ENCODE results near the gene AATK.

Gene AATK

GRCh38 chr17:81097943-81098308 lies 68.1 kb downstream of the AATK start:
- DNase-seq (ENCODE audit: low spot score), result no peak

GRCh38 chr17:81097134-81097942 lies 68.7 kb downstream of the AATK start:
- peak; percentile 68 for DNase-seq (ENCODE audit: low spot score)
- no peak for TF ChIP-seq CTCF (IDR thresholded peaks at IDR 0.05; ENCODE audit: extremely low read depth, missing control alignments)

More at GRCh38 chr17:81097943-81098308, 68.1 kb downstream of the AATK start:
- TF ChIP-seq CTCF (IDR thresholded peaks at IDR 0.05; ENCODE audit: extremely low read depth, missing control alignments), result no peak

- no peak for DNase-seq (ENCODE audit: low spot score)
- no peak for TF ChIP-seq CTCF (IDR thresholded peaks at IDR 0.05; ENCODE audit: extremely low read depth, missing control alignments)
These were observed 69.3 kb downstream of the AATK start for GRCh38 chr17:81096741-81097133.

GRCh38 chr17:81095383-81095762 lies 70.6 kb downstream of the AATK start:
- TF ChIP-seq CTCF (IDR thresholded peaks at IDR 0.05; ENCODE audit: extremely low read depth, missing control alignments), result no peak
- DNase-seq (ENCODE audit: low spot score), result no peak

- TF ChIP-seq CTCF (IDR thresholded peaks at IDR 0.05; ENCODE audit: extremely low read depth, missing control alignments), result no peak
- no peak for DNase-seq (ENCODE audit: low spot score)
These were observed 71.3 kb downstream of the AATK start for GRCh38 chr17:81094509-81095382.

GRCh38 chr17:81093619-81094508 lies 72.2 kb downstream of the AATK start:
- TF ChIP-seq CTCF (IDR thresholded peaks at IDR 0.05; ENCODE audit: extremely low read depth, missing control alignments), result no peak
- no peak for DNase-seq (ENCODE audit: low spot score)

Measured in GM20000 (cell line).